Body of pancreas (tissue), 4 donors: ENCODE data around the gene ME1. TPM values are rescaled to one million over a fixed set of nuclear protein-coding genes. Genes with fewer than 3 reads are reported as not detected.

ENCODE experiments used
- ATAC-seq: fragments of 150-250 bp; one replicate; pipeline ENCODE4 v1.9.1; 2016
- DNase-seq, 4 donors: peaks; one replicate each; pipeline ENCODE4 v3.0.0-alpha.2; 2019
- H3K27ac ChIP-seq, 4 donors: fragments of 200-600 bp; sonication (generic); 1 replicate in 3 of 4; 2 replicates in 1 of 4; pipeline versions ENCODE4 v1.5.1 to v1.6.1; 2016 to 2019; ENCODE audit warnings: mild to moderate bottlenecking in 1 of 4, mixed read lengths in 1 of 4, moderate library complexity in 1 of 4
- H3K27me3 ChIP-seq, 2 donors: fragments of 200-600 bp; sonication (generic); one replicate each; pipeline ENCODE4 v1.6.0; 2016; ENCODE audit warnings: mild to moderate bottlenecking in 1 of 2
- H3K36me3 ChIP-seq, 2 donors: fragments of 200-600 bp; sonication (generic); replicated peaks in 1 of 2; 2 replicates each; pipeline ENCODE4 v1.5.1; 2016; ENCODE audit warnings: low read depth in 2 of 2; ENCODE audit not compliant: insufficient read depth in 1 of 2
- H3K4me1 ChIP-seq: fragments of 200-600 bp; sonication (generic); one replicate; pipeline ENCODE4 v1.6.0; 2016
- H3K4me3 ChIP-seq, 2 donors: fragments of 200-600 bp; sonication (generic); 1 replicate in 1 of 2; 2 replicates in 1 of 2; pipeline ENCODE4 v1.5.1; 2016 to 2019
- H3K9me3 ChIP-seq, 3 donors: fragments of 200-600 bp; sonication (generic); 1 replicate in 2 of 3; 2 replicates in 1 of 3; pipeline ENCODE4 v1.5.1; 2016
- POLR2A ChIP-seq, 3 donors: fragments of 450-650 bp; IDR thresholded peaks; one replicate each; pipeline ENCODE4 v1.6.1; 2016; ENCODE audit warnings: antibody characterized with exemption in 3 of 3, mild to moderate bottlenecking in 2 of 3
- WGBS, 2 donors: methylation state at CpG; one replicate each; pipeline ENCODE4 v1.1.5; 2017; 5-methylcytosine and 5-hydroxymethylcytosine counted together
- intact Hi-C: fragments of 100-400 bp; cut with DNase I; formaldehyde crosslinking; loops from one replicate; pipeline ENCODE4 v1.15.1; 2023
- total RNA-seq, 2 donors: library from RNA; depleted of rRNA; stranded (reverse); fragments of >200 nt; gene quantifications; one replicate each; pipeline ENCODE4 v1.1.0, GENCODE V29; 2016
- TF ChIP-seq, protein P1 (sequence below), 7 experiments: fragments of 450-650 bp in 4 of 7; fragments of 200-600 bp in 3 of 7; sonication (generic) in 3 of 7; IDR thresholded peaks; one replicate each; pipeline ENCODE4 v1.5.1; 2016 to 2019; ENCODE audit warnings: antibody characterized with exemption in 7 of 7

The ME1 gene
- total RNA-seq, 2 donors from 2014 or later: 7.9 to 10.4 TPM

DNA sequence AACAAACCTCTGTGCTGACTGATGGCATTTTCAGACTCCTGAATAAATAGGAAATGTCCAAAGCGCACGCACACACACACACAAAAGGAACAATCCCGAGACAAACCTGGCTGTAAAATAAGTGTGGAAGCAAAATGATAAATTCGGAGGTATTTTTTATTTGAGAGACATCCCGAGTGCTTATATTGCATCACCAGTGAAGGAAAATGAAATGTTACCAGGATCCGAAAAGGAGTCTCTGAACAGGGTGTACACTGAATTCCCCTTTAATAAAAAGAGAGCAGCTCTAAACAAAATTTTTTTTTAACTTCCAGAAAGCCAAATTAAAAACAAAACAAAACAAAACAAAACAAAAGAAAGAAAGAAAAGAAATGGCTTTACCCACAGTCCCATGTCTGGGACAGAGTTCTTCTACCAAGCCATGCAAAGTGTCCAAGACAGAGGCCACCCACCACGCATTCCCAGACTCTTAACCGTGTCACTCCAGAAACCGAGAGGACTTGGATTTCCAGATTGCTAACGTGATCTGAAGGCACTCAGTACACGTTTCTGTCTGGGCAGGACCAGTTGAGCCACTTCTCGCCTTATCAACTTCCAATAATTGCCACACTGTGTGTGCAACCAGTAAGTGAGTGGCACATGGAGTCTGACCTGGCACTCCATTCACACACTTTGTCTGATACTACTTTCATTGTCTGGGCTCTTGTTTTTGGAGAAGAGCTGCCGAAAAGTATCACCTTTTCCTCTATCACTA lies 817 bp downstream of the ME1 start:
- Histone ChIP-seq H3K27me3 (no peaks in the 10 kb centered on the region), H3K27ac (peak overlapping the region; percentile 66 to 79 (median 70)), H3K36me3 (no peaks in the 10 kb centered on the region), H3K4me3 (peak overlapping the region; percentile 34 to 44), H3K9me3 (no peaks in the 10 kb centered on the region), H3K4me1 (peaks cover 31% of the 10 kb centered on the region)
- intact Hi-C loops: no loop called here
- peak; percentile 20 to 45 (median 32) for DNase-seq
- TF ChIP-seq, protein P1, sequence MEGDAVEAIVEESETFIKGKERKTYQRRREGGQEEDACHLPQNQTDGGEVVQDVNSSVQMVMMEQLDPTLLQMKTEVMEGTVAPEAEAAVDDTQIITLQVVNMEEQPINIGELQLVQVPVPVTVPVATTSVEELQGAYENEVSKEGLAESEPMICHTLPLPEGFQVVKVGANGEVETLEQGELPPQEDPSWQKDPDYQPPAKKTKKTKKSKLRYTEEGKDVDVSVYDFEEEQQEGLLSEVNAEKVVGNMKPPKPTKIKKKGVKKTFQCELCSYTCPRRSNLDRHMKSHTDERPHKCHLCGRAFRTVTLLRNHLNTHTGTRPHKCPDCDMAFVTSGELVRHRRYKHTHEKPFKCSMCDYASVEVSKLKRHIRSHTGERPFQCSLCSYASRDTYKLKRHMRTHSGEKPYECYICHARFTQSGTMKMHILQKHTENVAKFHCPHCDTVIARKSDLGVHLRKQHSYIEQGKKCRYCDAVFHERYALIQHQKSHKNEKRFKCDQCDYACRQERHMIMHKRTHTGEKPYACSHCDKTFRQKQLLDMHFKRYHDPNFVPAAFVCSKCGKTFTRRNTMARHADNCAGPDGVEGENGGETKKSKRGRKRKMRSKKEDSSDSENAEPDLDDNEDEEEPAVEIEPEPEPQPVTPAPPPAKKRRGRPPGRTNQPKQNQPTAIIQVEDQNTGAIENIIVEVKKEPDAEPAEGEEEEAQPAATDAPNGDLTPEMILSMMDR (IDR thresholded peaks at IDR 0.05): no peak
- no peak for TF ChIP-seq POLR2A (IDR thresholded peaks at IDR 0.05)
- 38 to 46% methylated on average over 13 of the region's 13 CpGs for WGBS, 2 donors
- ATAC-seq: peak; percentile 41

- no peak for ATAC-seq
- Histone ChIP-seq H3K4me3 (no peak overlapping the region), H3K4me1 (peaks cover 25% of the 10 kb centered on the region), H3K36me3 (no peaks in the 10 kb centered on the region), H3K9me3 (no peaks in the 10 kb centered on the region), H3K27me3 (no peaks in the 10 kb centered on the region), H3K27ac (no peak overlapping the region)
- WGBS, 2 donors: 90 to 93% methylated on average over 1 of the region's 1 CpG
- intact Hi-C loops: no loop called here
- DNase-seq: no peak
- no peak for TF ChIP-seq POLR2A (IDR thresholded peaks at IDR 0.05)
- TF ChIP-seq, protein P1 (IDR thresholded peaks at IDR 0.05): no peak
Measured at GRCh38 chr6:83429269-83429668, 1.6 kb downstream of the ME1 start.

DNA sequence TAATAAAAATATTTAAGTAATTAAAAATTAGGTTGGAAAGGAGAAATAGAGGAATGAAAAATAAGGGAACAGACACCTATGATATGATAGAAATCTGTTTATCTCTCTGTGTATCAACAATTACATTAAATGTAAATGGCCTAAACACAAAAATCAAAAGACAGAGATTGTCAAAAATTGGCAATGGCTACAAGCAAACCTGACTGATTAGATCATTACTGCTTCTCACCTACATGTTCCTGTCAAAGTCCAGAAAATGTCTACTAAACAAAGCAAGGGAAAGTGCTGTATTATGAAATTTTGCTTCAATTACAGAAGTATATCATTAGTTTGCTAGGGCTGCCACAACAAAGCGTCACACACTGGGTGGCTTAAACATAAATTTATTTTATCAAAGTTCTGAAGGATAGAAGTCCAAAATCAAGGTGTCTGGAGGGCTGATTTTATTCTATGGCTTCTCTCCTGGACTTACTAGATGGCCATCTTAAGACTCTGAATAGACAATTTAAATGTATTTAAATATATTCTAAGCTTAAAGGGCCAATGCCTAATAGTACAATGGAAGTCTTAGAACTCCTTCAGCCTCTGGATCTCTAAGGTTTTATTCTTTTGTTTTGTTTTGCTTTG lies 6.3 kb downstream of the ME1 start:
- no peak for DNase-seq
- TF ChIP-seq, protein P1 (IDR thresholded peaks at IDR 0.05): no peak
- TF ChIP-seq POLR2A (IDR thresholded peaks at IDR 0.05): no peak
- H3K4me1 ChIP-seq: peaks cover 7% of the 10 kb centered on the region
- H3K27ac ChIP-seq: no peak overlapping the region
- no peaks in the 10 kb centered on the region for H3K36me3 ChIP-seq
- no peak for ATAC-seq
- H3K9me3 ChIP-seq: no peaks in the 10 kb centered on the region
- no peak overlapping the region for H3K4me3 ChIP-seq
- H3K27me3 ChIP-seq: no peaks in the 10 kb centered on the region
- 40 to 100% methylated on average over 1 of the region's 1 CpG for WGBS, 2 donors
- intact Hi-C loops: no loop called here

DNA sequence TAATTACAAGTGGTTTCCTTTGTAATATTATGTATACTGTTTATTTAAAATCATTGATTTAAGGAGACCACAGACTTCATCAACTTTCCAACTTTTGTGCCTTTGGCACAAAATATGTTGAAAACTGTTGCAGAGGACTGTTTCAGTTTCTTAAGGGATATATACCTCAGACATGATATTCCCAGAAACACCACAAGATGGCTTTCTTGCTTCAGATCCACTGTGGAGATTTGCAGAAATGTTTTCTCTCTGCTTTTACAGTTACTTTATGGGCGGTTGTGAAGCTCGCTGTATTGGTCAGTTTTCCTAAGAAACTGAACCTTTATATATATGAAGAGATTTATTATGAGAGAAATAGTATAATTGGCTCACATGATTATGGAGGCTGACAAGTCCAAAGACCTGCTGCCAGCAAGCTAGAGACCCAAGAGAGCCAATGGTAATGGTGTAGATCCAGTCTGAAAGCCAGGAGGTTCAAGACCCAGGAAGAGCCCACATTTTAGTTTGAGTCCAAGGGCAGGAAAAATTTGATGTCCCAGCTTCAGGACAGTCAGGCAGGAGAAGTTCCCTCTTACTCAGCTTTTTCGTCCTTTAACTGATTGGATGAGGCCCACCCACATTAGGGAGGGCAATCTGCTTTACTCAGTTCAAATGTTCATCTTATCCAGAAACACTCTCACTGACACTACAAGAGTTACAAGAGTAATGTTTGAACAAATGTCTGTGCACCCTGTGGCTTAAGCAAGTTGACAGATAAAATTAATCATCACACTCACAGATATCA lies 12.8 kb downstream of the ME1 start:
- H3K27me3 ChIP-seq: no peaks in the 10 kb centered on the region
- H3K27ac ChIP-seq: no peak overlapping the region
- H3K4me3 ChIP-seq: no peak overlapping the region
- TF ChIP-seq, protein P1 (IDR thresholded peaks at IDR 0.05): peak in 6 of 7 experiments; percentile 38 to 76 (median 64)
- TF ChIP-seq POLR2A (IDR thresholded peaks at IDR 0.05): no peak
- H3K9me3 ChIP-seq: no peaks in the 10 kb centered on the region
- H3K4me1 ChIP-seq: peaks cover 7% of the 10 kb centered on the region
- H3K36me3 ChIP-seq: no peaks in the 10 kb centered on the region
- DNase-seq (no peak), ATAC-seq (peak; percentile 62)
- intact Hi-C loops: loop anchor here (5.0 to 10.0 kb wide), 2 partner anchors 94 to 193 kb away; partner anchors contain the start of gene PRSS35
- 69 to 75% methylated on average over 3 of the region's 3 CpGs for WGBS, 2 donors
